Loucy (cell line): Measurements from ENCODE around the gene SLC9A8.

Experiments
- H2AFZ ChIP-seq: fragments of 200-600 bp; sonication (generic); 2 replicates; pipeline ENCODE4 v1.6.0; 2016; ENCODE audit warnings: antibody characterized with exemption, mild to moderate bottlenecking, low read length, moderate library complexity
- H3F3A ChIP-seq: fragments of 200-600 bp; 2 replicates; pipeline ENCODE4 v1.6.0; 2016; ENCODE audit warnings: antibody characterized with exemption, low read depth, mild to moderate bottlenecking
- H3K27me3 ChIP-seq: fragments of 200-600 bp; sonication (generic); 2 replicates; pipeline ENCODE4 v1.6.1; 2014; ENCODE audit warnings: low read length, mild to moderate bottlenecking; ENCODE audit not compliant: insufficient read depth, poor library complexity, severe bottlenecking
- H3K36me3 ChIP-seq: fragments of 200-600 bp; sonication (generic); 2 replicates; pipeline ENCODE4 v1.6.1; 2016; ENCODE audit warnings: low read length; ENCODE audit not compliant: insufficient read depth
- H3K4me1 ChIP-seq: fragments of 200-600 bp; sonication (generic); 2 replicates; pipeline ENCODE4 v1.5.1; 2014; ENCODE audit warnings: low read length, mild to moderate bottlenecking; ENCODE audit not compliant: insufficient read depth, poor library complexity, severe bottlenecking
- H3K4me2 ChIP-seq: fragments of 200-600 bp; sonication (generic); 2 replicates; pipeline ENCODE4 v1.6.0; 2014; ENCODE audit warnings: antibody characterized with exemption, low read length, low read depth, mild to moderate bottlenecking; ENCODE audit not compliant: poor library complexity, severe bottlenecking
- H3K4me3 ChIP-seq: fragments of 200-600 bp; sonication (generic); 2 replicates; pipeline ENCODE4 v1.5.1; 2014; ENCODE audit warnings: low read length, mild to moderate bottlenecking, mixed read lengths; ENCODE audit not compliant: poor library complexity, severe bottlenecking
- H3K79me2 ChIP-seq: fragments of 200-600 bp; sonication (generic); 2 replicates; pipeline ENCODE4 v1.6.1; 2014; ENCODE audit warnings: low read length; ENCODE audit not compliant: insufficient read depth
- H3K9ac ChIP-seq: fragments of 200-600 bp; sonication (generic); 2 replicates; pipeline ENCODE4 v1.6.0; 2014; ENCODE audit warnings: mild to moderate bottlenecking, low read depth, low read length, moderate library complexity; ENCODE audit not compliant: poor library complexity, severe bottlenecking
- H3K9me2 ChIP-seq: fragments of 200-600 bp; sonication (generic); replicated peaks from 2 replicates; pipeline ENCODE4 v1.6.1; 2016; ENCODE audit warnings: low read depth, low read length, mixed read lengths
- H3K9me3 ChIP-seq: fragments of 200-600 bp; sonication (generic); 2 replicates; pipeline ENCODE4 v1.6.1; 2014; ENCODE audit warnings: mild to moderate bottlenecking, antibody characterized with exemption, low read length, low read depth; ENCODE audit not compliant: insufficient read depth
- H4K20me1 ChIP-seq: fragments of 200-600 bp; sonication (generic); 2 replicates; pipeline ENCODE4 v1.6.0; 2014; ENCODE audit warnings: antibody characterized with exemption, low read length, mild to moderate bottlenecking; ENCODE audit not compliant: insufficient read depth, poor library complexity, severe bottlenecking
- CTCF ChIP-seq: fragments of 200-600 bp; sonication (generic); conservative IDR thresholded peaks from 2 replicates; pipeline ENCODE4 v1.5.1; 2014; ENCODE audit warnings: mild to moderate bottlenecking, antibody characterized with exemption, low read length
- EZH2phosphoT487 ChIP-seq: fragments of 200-600 bp; IDR thresholded peaks from 2 replicates; pipeline ENCODE4 v1.6.1; 2018; ENCODE audit warnings: antibody characterized with exemption, mild to moderate bottlenecking, moderate library complexity, borderline replicate concordance

SLC9A8 gene

GRCh38 chr20:49851231-49851705 lies 38.6 kb downstream of the SLC9A8 start:
- no peak for TF ChIP-seq CTCF
- no peak for TF ChIP-seq EZH2phosphoT487
- Histone ChIP-seq H3K9ac (no peak overlapping the region), H3K4me3 (no peak overlapping the region), H3F3A (no peaks in the 10 kb centered on the region), H3K9me3 (no peaks in the 10 kb centered on the region), H3K9me2 (no peaks in the 10 kb centered on the region), H3K79me2 (no peaks in the 10 kb centered on the region), H3K4me2 (no peak overlapping the region), H3K27me3 (no peaks in the 10 kb centered on the region), H4K20me1 (no peaks in the 10 kb centered on the region), H2AFZ (no peak overlapping the region), H3K4me1 (no peaks in the 10 kb centered on the region), H3K36me3 (peaks cover 39% of the 10 kb centered on the region; the same call in 1 of the 2 replicates)

- no peak overlapping the region for H3K9ac ChIP-seq
- no peaks in the 10 kb centered on the region for H4K20me1 ChIP-seq
- TF ChIP-seq EZH2phosphoT487, result no peak
- no peak for TF ChIP-seq CTCF
- no peaks in the 10 kb centered on the region for H3K9me3 ChIP-seq
- no peaks in the 10 kb centered on the region for H3K4me1 ChIP-seq
- no peaks in the 10 kb centered on the region for H3K9me2 ChIP-seq
- H3K4me2 ChIP-seq, result no peak overlapping the region
- no peaks in the 10 kb centered on the region for H3K27me3 ChIP-seq
- H3F3A ChIP-seq, result no peaks in the 10 kb centered on the region
- H3K4me3 ChIP-seq, result no peak overlapping the region
- H3K36me3 ChIP-seq, result peaks cover 39% of the 10 kb centered on the region; the same call in 1 of the 2 replicates
- no peak overlapping the region for H2AFZ ChIP-seq
- no peaks in the 10 kb centered on the region for H3K79me2 ChIP-seq
These were observed 39.4 kb downstream of the SLC9A8 start for GRCh38 chr20:49851991-49852390.

- Histone ChIP-seq H3K9me3 (no peaks in the 10 kb centered on the region), H3K79me2 (no peaks in the 10 kb centered on the region), H3K4me3 (no peak overlapping the region), H3K4me2 (no peak overlapping the region), H4K20me1 (no peaks in the 10 kb centered on the region), H3K9ac (no peak overlapping the region), H3F3A (no peaks in the 10 kb centered on the region), H3K36me3 (peaks cover 39% of the 10 kb centered on the region; the same call in 1 of the 2 replicates), H3K27me3 (no peaks in the 10 kb centered on the region), H3K9me2 (no peaks in the 10 kb centered on the region), H3K4me1 (no peaks in the 10 kb centered on the region), H2AFZ (no peak overlapping the region)
- no peak for TF ChIP-seq CTCF
- no peak for TF ChIP-seq EZH2phosphoT487
These were observed 40.0 kb downstream of the SLC9A8 start for GRCh38 chr20:49852522-49853080.
